ENCODE data around the gene ZFYVE28. TPM values are rescaled to one million over a fixed set of nuclear protein-coding genes. Genes with fewer than 3 reads are reported as not detected.

The ZFYVE28 gene
- total and polyA plus RNA-seq, 2 of the 8 experiments (the other 6 are each of a cell fraction or from before 2014, with no cell fraction given), result 1.7 to 4.9 TPM

DNA sequence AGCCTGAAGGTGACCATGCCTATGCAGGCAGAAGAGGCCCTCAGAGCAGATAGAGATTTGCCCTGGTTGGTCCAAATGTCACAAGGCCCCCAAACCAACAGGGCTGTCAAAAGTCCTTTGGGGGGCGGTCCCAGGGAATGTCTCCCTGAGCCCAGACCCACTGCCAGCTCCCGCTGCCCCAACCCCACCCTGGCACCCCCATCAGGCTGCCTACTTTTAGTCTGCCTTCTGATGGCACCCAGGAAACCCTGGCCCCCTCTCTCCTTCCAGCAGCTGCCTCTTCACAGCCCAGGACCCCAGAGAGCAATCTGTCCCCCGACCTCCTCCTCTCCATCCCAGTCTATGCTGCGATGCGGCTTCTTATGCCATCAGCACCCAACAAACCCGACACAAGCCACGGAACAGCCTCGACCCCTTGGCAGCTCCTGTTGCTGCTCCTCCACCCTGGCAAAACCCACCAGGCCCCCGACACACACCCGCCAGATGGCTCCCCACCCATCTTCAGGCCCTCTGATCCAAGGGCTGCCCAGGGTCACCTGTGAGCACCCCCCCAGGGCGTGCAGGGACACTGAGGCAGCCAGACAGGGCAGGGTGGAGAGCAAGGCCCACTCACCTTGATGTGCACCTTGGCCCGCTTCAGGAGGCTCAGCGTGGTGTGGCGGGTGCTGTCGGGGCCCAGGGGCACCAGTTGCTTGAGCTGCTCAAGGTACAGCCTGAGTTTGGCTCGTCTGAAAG is 166.5 kb downstream of the ZFYVE28 start (continued):
- TF ChIP-seq, protein P1, sequence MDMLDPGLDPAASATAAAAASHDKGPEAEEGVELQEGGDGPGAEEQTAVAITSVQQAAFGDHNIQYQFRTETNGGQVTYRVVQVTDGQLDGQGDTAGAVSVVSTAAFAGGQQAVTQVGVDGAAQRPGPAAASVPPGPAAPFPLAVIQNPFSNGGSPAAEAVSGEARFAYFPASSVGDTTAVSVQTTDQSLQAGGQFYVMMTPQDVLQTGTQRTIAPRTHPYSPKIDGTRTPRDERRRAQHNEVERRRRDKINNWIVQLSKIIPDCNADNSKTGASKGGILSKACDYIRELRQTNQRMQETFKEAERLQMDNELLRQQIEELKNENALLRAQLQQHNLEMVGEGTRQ (IDR thresholded peaks at IDR 0.05; ENCODE audit: low read length), result no peak
- TF ChIP-seq GABPA (IDR thresholded peaks at IDR 0.05; ENCODE audit: borderline replicate concordance, insufficient read depth, low read length) (no peak), SRF (IDR thresholded peaks at IDR 0.05; ENCODE audit: low read depth, low read length) (no peak)

Measured in H1 (cell line).